Retinal pigment epithelial cell (primary cell): ENCODE data around the gene THRSP.

ENCODE experiments used
- DNase-seq: peaks from one replicate; pipeline ENCODE4 v3.0.0-alpha.2; 2010; ENCODE audit warnings: low read depth
- H3K4me3 ChIP-seq: 2 replicates; pipeline ENCODE4 v1.5.1; 2011; ENCODE audit warnings: mild to moderate bottlenecking, low read length, control low read depth, moderate library complexity
- TF ChIP-seq, protein P1 (sequence below): conservative IDR thresholded peaks from 2 replicates; pipeline ENCODE4 v1.5.1; 2011; ENCODE audit warnings: low read depth, low read length, control low read depth, inconsistent platforms

THRSP gene

DNA sequence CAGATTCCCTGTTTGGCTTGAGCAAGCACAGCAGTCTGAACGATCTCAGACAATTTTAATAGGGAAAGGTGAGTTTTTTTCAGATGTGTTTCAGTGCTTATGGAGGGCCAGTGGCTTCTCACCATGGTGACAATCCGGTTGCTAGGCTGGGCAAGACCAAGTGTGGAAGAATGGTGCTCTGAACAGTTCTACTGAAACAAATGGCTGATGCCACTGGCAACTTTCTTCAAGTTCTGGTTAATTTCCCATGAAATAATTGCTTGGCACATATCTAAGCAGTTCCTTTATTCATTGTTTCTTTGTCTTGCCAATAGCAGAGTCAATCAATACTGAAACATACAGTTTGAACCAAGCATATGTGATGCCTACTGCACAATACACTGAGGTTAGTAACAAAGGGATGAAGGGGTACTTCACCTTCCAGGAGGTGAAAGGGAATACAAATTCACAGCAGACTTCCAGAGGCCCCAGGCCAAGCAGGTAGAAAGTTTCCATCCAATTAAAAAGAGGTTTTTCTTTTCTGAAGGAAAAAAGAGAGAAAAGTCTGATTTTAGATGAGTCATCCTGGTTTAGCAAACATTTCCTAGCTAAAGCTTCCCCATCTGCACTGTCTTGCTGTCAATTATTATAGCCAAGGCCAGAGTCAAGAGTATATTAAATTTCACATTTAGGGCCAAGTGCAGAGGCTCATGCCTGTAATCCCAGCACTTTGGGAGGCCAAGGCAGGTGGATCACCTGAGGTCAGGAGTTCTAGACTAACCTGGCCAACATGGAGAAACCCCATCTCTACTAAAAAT is 37.2 kb downstream of the THRSP start:
- TF ChIP-seq, protein P1, sequence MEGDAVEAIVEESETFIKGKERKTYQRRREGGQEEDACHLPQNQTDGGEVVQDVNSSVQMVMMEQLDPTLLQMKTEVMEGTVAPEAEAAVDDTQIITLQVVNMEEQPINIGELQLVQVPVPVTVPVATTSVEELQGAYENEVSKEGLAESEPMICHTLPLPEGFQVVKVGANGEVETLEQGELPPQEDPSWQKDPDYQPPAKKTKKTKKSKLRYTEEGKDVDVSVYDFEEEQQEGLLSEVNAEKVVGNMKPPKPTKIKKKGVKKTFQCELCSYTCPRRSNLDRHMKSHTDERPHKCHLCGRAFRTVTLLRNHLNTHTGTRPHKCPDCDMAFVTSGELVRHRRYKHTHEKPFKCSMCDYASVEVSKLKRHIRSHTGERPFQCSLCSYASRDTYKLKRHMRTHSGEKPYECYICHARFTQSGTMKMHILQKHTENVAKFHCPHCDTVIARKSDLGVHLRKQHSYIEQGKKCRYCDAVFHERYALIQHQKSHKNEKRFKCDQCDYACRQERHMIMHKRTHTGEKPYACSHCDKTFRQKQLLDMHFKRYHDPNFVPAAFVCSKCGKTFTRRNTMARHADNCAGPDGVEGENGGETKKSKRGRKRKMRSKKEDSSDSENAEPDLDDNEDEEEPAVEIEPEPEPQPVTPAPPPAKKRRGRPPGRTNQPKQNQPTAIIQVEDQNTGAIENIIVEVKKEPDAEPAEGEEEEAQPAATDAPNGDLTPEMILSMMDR, result no peak
- H3K4me3 ChIP-seq, result no peak overlapping the region
- DNase-seq, result no peak

DNA sequence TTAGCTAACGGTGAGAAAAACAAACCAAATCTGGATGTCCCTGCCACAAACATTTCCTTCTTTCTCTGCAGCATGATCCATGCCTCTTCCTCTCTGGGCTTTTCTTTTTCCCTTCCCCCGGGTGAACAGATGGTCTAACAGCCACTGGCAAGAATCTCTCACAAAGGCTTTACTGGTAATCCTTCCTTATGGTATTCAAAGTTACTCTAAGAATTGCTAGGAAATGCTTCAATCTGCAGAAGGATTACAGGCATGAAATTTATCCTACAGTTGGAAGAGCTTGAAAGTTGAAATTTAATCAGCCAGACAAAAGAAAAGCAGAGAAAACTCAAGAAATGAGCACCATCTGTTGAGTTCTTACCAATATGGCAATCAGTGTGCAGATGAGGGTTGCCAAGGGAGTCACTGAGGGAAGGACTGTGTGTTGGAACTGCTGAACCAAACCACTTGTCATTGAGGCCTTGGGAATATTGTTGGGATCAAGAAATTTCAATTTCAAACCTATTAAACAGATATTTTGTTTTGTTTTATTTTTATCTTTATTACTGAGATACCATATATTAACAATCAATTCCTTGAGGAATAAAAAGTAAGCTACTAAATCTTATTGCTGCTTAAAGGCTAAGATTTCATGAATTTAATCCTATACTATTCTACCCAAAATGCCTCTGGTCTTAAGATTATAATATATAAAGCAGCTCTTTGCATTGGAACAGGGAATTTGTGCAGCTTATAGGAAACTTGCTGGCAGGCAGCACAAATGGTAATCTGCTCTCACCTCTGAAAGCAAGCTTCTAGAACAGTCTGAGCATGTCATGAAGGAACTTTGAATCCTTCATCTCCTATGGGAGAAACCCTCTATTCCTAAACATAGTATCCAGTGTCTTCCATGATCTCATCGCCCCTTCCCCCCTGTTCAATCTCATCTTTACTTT is 45.7 kb downstream of the THRSP start:
- H3K4me3 ChIP-seq, result no peak overlapping the region
- no peak for DNase-seq
- TF ChIP-seq, protein P1, result no peak

DNA sequence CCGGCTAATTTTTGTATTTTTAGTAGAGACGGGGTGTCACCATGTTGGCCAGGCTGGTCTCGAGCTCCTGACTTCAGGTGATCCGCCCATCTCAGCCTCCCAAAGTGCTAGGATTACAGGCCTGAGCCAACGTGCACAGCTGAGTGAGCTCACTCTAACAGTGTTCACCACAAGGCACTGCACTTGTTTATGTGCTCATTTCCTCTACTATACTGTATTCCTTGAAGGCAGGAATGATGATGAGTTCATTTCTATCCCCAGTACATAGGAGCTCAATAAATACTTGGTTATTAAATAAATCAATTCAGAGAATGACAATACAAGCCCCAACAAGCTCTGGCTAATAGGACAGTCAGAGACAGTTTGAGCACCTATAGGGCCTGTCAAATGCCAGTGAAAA is 46.7 kb downstream of the THRSP start:
- TF ChIP-seq, protein P1, result no peak
- H3K4me3 ChIP-seq, result no peak overlapping the region
- no peak for DNase-seq

GRCh38 chr11:78110830-78111229 is 47.2 kb downstream of the THRSP start:
- DNase-seq, result no peak
- TF ChIP-seq, protein P1, result no peak
- no peak overlapping the region for H3K4me3 ChIP-seq

DNA sequence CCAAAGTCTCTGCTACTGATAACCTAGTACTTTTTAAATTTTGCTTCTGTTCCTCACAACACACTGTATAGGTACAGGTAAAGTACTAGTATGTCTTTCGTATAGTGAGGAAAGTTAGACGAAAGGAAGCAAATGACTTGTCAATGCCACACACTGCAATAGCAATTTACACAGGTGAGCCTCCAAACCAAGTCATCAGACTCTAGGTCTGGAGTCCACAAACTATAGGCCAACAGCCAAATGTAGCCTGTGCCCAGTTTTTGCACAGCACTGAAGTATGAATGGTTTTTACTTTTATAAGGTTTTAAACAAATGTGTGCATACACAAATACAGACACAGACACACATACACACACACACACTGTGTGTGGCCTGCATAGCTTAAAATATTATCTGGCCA is 47.6 kb downstream of the THRSP start:
- H3K4me3 ChIP-seq, result no peak overlapping the region
- TF ChIP-seq, protein P1, result no peak
- DNase-seq, result no peak

DNA sequence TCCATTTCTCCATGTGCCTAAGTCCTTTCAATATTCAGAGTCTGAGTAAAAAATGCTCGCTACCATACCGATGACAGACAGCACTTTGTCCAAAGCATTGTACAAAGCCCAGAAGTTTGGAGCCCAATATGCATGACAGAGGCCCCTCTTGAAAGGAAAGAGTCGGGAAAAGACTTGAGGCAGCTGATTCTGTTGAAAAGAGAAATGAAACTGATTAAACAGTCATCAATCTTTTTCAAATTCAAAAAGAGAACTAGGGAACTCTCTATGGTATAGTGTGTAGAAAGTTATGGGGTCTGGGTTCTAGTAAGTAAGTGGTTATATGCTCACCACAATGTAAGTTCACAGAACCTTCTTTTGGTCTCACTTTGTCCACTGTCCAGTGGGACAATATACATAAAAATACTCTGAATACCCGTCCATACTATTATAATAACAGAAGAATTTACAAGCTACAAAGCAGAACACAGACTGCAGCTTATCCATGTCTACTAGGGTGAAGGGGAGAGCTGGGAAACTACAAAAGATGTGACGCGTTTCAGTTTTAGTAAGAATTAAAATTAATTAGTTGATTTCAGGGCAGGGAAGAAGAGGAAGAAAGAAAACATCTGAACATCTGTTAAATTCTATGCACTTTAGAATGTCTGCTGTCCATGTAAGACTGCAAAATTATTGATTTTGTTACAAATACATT is 49.1 kb downstream of the THRSP start:
- TF ChIP-seq, protein P1, result no peak
- DNase-seq, result no peak
- no peak overlapping the region for H3K4me3 ChIP-seq
